ENCODE measurements around the gene NOVA2. TPM values are rescaled to one million over a fixed set of nuclear protein-coding genes. Genes with fewer than 3 reads are reported as not detected.

The NOVA2 gene
- 5.9 TPM for polyA plus RNA-seq (2013, experiment 1 of 2)
- 7.9 TPM for polyA plus RNA-seq (2013, experiment 2 of 2)

GRCh38 chr19:45973553-45974338 is at the start of gene NOVA2:
NOVA2 (minus strand) TSS chr19:45973865; CDS start chr19:45973351, 514 bp downstream.
- Histone ChIP-seq H3K27ac (ENCODE audit: low read depth, low read length) (no peak within 1 kb of the TSS), H3K27me3 (ENCODE audit: insufficient read depth, low read length) (peaks cover 21% of the 10 kb centered on the region), H3K9ac (ENCODE audit: low read depth, low read length) (no peak within 1 kb of the TSS), H3K4me3 (ENCODE audit: low read length) (peak within 1 kb of the TSS; percentile 58), H3K9me3 (ENCODE audit: insufficient read depth, low read depth, low read length) (no peaks in the 10 kb centered on the region), H3K4me1 (ENCODE audit: insufficient read depth, low read length) (peaks cover 4% of the 10 kb centered on the region; the same call in 1 of the 2 replicates), H3K36me3 (ENCODE audit: insufficient read depth, low read length) (no peaks in the 10 kb centered on the region)
- WGBS = 5% methylated on average over 54 of the region's 58 CpGs

- H3K27ac ChIP-seq (ENCODE audit: low read depth, low read length) = no peak overlapping the region
- H3K36me3 ChIP-seq (ENCODE audit: insufficient read depth, low read length) = no peaks in the 10 kb centered on the region
- no peaks in the 10 kb centered on the region for H3K9me3 ChIP-seq (ENCODE audit: insufficient read depth, low read depth, low read length)
- 95% methylated on average over 11 of the region's 11 CpGs for WGBS
- H3K27me3 ChIP-seq (ENCODE audit: insufficient read depth, low read length) = no peaks in the 10 kb centered on the region
- H3K4me1 ChIP-seq (ENCODE audit: insufficient read depth, low read length) = peaks cover 4% of the 10 kb centered on the region; the same call in 1 of the 2 replicates
- no peak overlapping the region for H3K9ac ChIP-seq (ENCODE audit: low read depth, low read length)
- H3K4me3 ChIP-seq (ENCODE audit: low read length) = no peak overlapping the region
Observed at GRCh38 chr19:46023311-46023779, 49.7 kb upstream of the NOVA2 start.

- H3K36me3 ChIP-seq (ENCODE audit: insufficient read depth, low read length) = no peaks in the 10 kb centered on the region
- 84% methylated on average over 47 of the region's 47 CpGs for WGBS
- no peak within 1 kb of the TSS for H3K4me3 ChIP-seq (ENCODE audit: low read length)
- no peak within 1 kb of the TSS for H3K27ac ChIP-seq (ENCODE audit: low read depth, low read length)
- H3K9me3 ChIP-seq (ENCODE audit: insufficient read depth, low read depth, low read length) = no peaks in the 10 kb centered on the region
- peaks cover 4% of the 10 kb centered on the region; the same call in 1 of the 2 replicates for H3K4me1 ChIP-seq (ENCODE audit: insufficient read depth, low read length)
- no peaks in the 10 kb centered on the region for H3K27me3 ChIP-seq (ENCODE audit: insufficient read depth, low read length)
- no peak within 1 kb of the TSS for H3K9ac ChIP-seq (ENCODE audit: low read depth, low read length)
Observed at GRCh38 chr19:46022431-46023310, 49.0 kb upstream of the NOVA2 start, which contains the start of gene PGLYRP1. PGLYRP1 (minus strand) TSS chr19:46023053; CDS start chr19:46023021, 32 bp downstream.

GRCh38 chr19:46022061-46022430 is 48.4 kb upstream of the NOVA2 start:
- Histone ChIP-seq H3K27ac (ENCODE audit: low read depth, low read length) (no peak overlapping the region), H3K36me3 (ENCODE audit: insufficient read depth, low read length) (no peaks in the 10 kb centered on the region), H3K4me3 (ENCODE audit: low read length) (no peak overlapping the region), H3K27me3 (ENCODE audit: insufficient read depth, low read length) (no peaks in the 10 kb centered on the region), H3K4me1 (ENCODE audit: insufficient read depth, low read length) (peaks cover 4% of the 10 kb centered on the region; the same call in 1 of the 2 replicates), H3K9me3 (ENCODE audit: insufficient read depth, low read depth, low read length) (no peaks in the 10 kb centered on the region), H3K9ac (ENCODE audit: low read depth, low read length) (no peak overlapping the region)
- 86% methylated on average over 12 of the region's 12 CpGs for WGBS

GRCh38 chr19:46021531-46022041 is 47.9 kb upstream of the NOVA2 start:
- H3K9me3 ChIP-seq (ENCODE audit: insufficient read depth, low read depth, low read length) = no peaks in the 10 kb centered on the region
- H3K27me3 ChIP-seq (ENCODE audit: insufficient read depth, low read length) = peaks cover under 1% of the 10 kb centered on the region
- H3K27ac ChIP-seq (ENCODE audit: low read depth, low read length) = no peak overlapping the region
- H3K4me3 ChIP-seq (ENCODE audit: low read length) = no peak overlapping the region
- peaks cover 4% of the 10 kb centered on the region; the same call in 1 of the 2 replicates for H3K4me1 ChIP-seq (ENCODE audit: insufficient read depth, low read length)
- H3K36me3 ChIP-seq (ENCODE audit: insufficient read depth, low read length) = no peaks in the 10 kb centered on the region
- H3K9ac ChIP-seq (ENCODE audit: low read depth, low read length) = no peak overlapping the region
- 84% methylated on average over 11 of the region's 11 CpGs for WGBS

GRCh38 chr19:46020819-46021125 is 47.1 kb upstream of the NOVA2 start:
- no peak overlapping the region for H3K9ac ChIP-seq (ENCODE audit: low read depth, low read length)
- WGBS = 95% methylated on average over 7 of the region's 7 CpGs
- H3K27ac ChIP-seq (ENCODE audit: low read depth, low read length) = no peak overlapping the region
- H3K36me3 ChIP-seq (ENCODE audit: insufficient read depth, low read length) = no peaks in the 10 kb centered on the region
- peaks cover 4% of the 10 kb centered on the region for H3K4me1 ChIP-seq (ENCODE audit: insufficient read depth, low read length)
- no peak overlapping the region for H3K4me3 ChIP-seq (ENCODE audit: low read length)
- H3K27me3 ChIP-seq (ENCODE audit: insufficient read depth, low read length) = peaks cover 9% of the 10 kb centered on the region
- no peaks in the 10 kb centered on the region for H3K9me3 ChIP-seq (ENCODE audit: insufficient read depth, low read depth, low read length)

GRCh38 chr19:46019270-46019669 is 45.6 kb upstream of the NOVA2 start:
- H3K9ac ChIP-seq (ENCODE audit: low read depth, low read length) = no peak overlapping the region
- peaks cover 23% of the 10 kb centered on the region for H3K27me3 ChIP-seq (ENCODE audit: insufficient read depth, low read length)
- H3K9me3 ChIP-seq (ENCODE audit: insufficient read depth, low read depth, low read length) = no peaks in the 10 kb centered on the region
- peaks cover 9% of the 10 kb centered on the region for H3K4me1 ChIP-seq (ENCODE audit: insufficient read depth, low read length)
- H3K36me3 ChIP-seq (ENCODE audit: insufficient read depth, low read length) = no peaks in the 10 kb centered on the region
- no peak overlapping the region for H3K27ac ChIP-seq (ENCODE audit: low read depth, low read length)
- 93% methylated on average over 13 of the region's 13 CpGs for WGBS
- H3K4me3 ChIP-seq (ENCODE audit: low read length) = no peak overlapping the region

- no peak overlapping the region for H3K4me3 ChIP-seq (ENCODE audit: low read length)
- WGBS = 95% methylated on average over 10 of the region's 10 CpGs
- H3K9ac ChIP-seq (ENCODE audit: low read depth, low read length) = no peak overlapping the region
- H3K4me1 ChIP-seq (ENCODE audit: insufficient read depth, low read length) = peaks cover 10% of the 10 kb centered on the region
- no peaks in the 10 kb centered on the region for H3K36me3 ChIP-seq (ENCODE audit: insufficient read depth, low read length)
- H3K27me3 ChIP-seq (ENCODE audit: insufficient read depth, low read length) = peaks cover 28% of the 10 kb centered on the region
- H3K27ac ChIP-seq (ENCODE audit: low read depth, low read length) = no peak overlapping the region
- H3K9me3 ChIP-seq (ENCODE audit: insufficient read depth, low read depth, low read length) = no peaks in the 10 kb centered on the region
Observed at GRCh38 chr19:46018729-46019251, 45.1 kb upstream of the NOVA2 start.

- H3K9ac ChIP-seq (ENCODE audit: low read depth, low read length) = no peak overlapping the region
- H3K27me3 ChIP-seq (ENCODE audit: insufficient read depth, low read length) = peaks cover 30% of the 10 kb centered on the region
- H3K4me3 ChIP-seq (ENCODE audit: low read length) = no peak overlapping the region
- no peaks in the 10 kb centered on the region for H3K9me3 ChIP-seq (ENCODE audit: insufficient read depth, low read depth, low read length)
- H3K36me3 ChIP-seq (ENCODE audit: insufficient read depth, low read length) = no peaks in the 10 kb centered on the region
- peaks cover 10% of the 10 kb centered on the region for H3K4me1 ChIP-seq (ENCODE audit: insufficient read depth, low read length)
- no peak overlapping the region for H3K27ac ChIP-seq (ENCODE audit: low read depth, low read length)
- WGBS = 94% methylated on average over 13 of the region's 15 CpGs
Observed at GRCh38 chr19:46017874-46018675, 44.4 kb upstream of the NOVA2 start.

- 69% methylated on average over 7 of the region's 7 CpGs for WGBS
- Histone ChIP-seq H3K4me1 (ENCODE audit: insufficient read depth, low read length) (peaks cover 8% of the 10 kb centered on the region), H3K9ac (ENCODE audit: low read depth, low read length) (no peak overlapping the region), H3K27me3 (ENCODE audit: insufficient read depth, low read length) (peaks cover 30% of the 10 kb centered on the region), H3K9me3 (ENCODE audit: insufficient read depth, low read depth, low read length) (no peaks in the 10 kb centered on the region), H3K36me3 (ENCODE audit: insufficient read depth, low read length) (no peaks in the 10 kb centered on the region), H3K27ac (ENCODE audit: low read depth, low read length) (no peak overlapping the region), H3K4me3 (ENCODE audit: low read length) (no peak overlapping the region)
Observed at GRCh38 chr19:46017095-46017429, 43.4 kb upstream of the NOVA2 start.
